HepG2 (cell line): Measurements from ENCODE around the gene ZBTB7A. TPM values are rescaled to one million over a fixed set of nuclear protein-coding genes. Genes with fewer than 3 reads are reported as not detected.
A peak's percentile ranks its signal among the peaks of the same experiment; 100 is the strongest.

Experiments
- ATF4 ChIP-seq, 2 experiments: fragments of 450-650 bp in 1 of 2; sonication (generic) in 1 of 2; formaldehyde crosslinking; IDR thresholded peaks; 2 replicates each; pipeline versions ENCODE4 v1.5.0 to v1.8.0; 2020 to 2022; ENCODE audit warnings: mild to moderate bottlenecking in 1 of 2, missing genetic modification reagents in 1 of 2
- ATRX ChIP-seq: sonication (generic); formaldehyde crosslinking; IDR thresholded peaks from 2 replicates; pipeline ENCODE4 v1.4.0; 2020; ENCODE audit warnings: missing genetic modification reagents, borderline replicate concordance
- FOXK2 ChIP-seq: fragments of 450-650 bp; IDR thresholded peaks from 2 replicates; pipeline ENCODE4 v1.6.1; 2016
- GTF3A ChIP-seq: sonication (generic); formaldehyde crosslinking; conservative IDR thresholded peaks from 2 replicates; pipeline ENCODE4 v1.4.0; 2020; ENCODE audit warnings: mild to moderate bottlenecking, missing genetic modification reagents
- MLX ChIP-seq: IDR thresholded peaks from 2 replicates; pipeline ENCODE4 v1.6.1; 2016
- MTF1 ChIP-seq: sonication (generic); formaldehyde crosslinking; IDR thresholded peaks from 2 replicates; pipeline ENCODE4 v1.5.0; 2020; ENCODE audit warnings: missing genetic modification reagents
- NCOA2 ChIP-seq: sonication (generic); formaldehyde crosslinking; IDR thresholded peaks from 2 replicates; pipeline ENCODE4 v1.8.0; 2022; ENCODE audit warnings: inconsistent platforms
- NFE2 ChIP-seq: sonication (generic); formaldehyde crosslinking; IDR thresholded peaks from 2 replicates; pipeline ENCODE4 v1.4.0; 2020; ENCODE audit warnings: missing genetic modification reagents
- PHF21A ChIP-seq: sonication (generic); formaldehyde crosslinking; IDR thresholded peaks from 2 replicates; pipeline ENCODE4 v1.5.0; 2020; ENCODE audit warnings: mild to moderate bottlenecking, missing genetic modification reagents
- SALL2 ChIP-seq: sonication (generic); formaldehyde crosslinking; IDR thresholded peaks from 2 replicates; pipeline ENCODE4 v1.8.1; 2023; ENCODE audit warnings: mild to moderate bottlenecking, missing genetic modification reagents, inconsistent platforms
- TBL1XR1 ChIP-seq: fragments of 150-350 bp; IDR thresholded peaks from 2 replicates; pipeline ENCODE4 v1.6.1; 2014; ENCODE audit warnings: borderline replicate concordance, low read length; ENCODE audit not compliant: partially characterized antibody
- TRIM24 ChIP-seq: sonication (generic); formaldehyde crosslinking; IDR thresholded peaks from 2 replicates; pipeline ENCODE4 v1.8.0; 2022; ENCODE audit warnings: mild to moderate bottlenecking, missing genetic modification reagents
- ZC3H4 ChIP-seq: sonication (generic); formaldehyde crosslinking; IDR thresholded peaks from 2 replicates; pipeline ENCODE4 v1.4.0; 2020; ENCODE audit warnings: missing genetic modification reagents, borderline replicate concordance
- ZMYM4 ChIP-seq: sonication (generic); formaldehyde crosslinking; IDR thresholded peaks from 2 replicates; pipeline ENCODE4 v1.8.1; 2023; ENCODE audit warnings: mild to moderate bottlenecking, missing genetic modification reagents
- ZNF33B ChIP-seq: sonication (generic); formaldehyde crosslinking; IDR thresholded peaks from 2 replicates; pipeline ENCODE4 v1.5.1; 2020; ENCODE audit warnings: mild to moderate bottlenecking, missing genetic modification reagents
- ZNF501 ChIP-seq: sonication (generic); formaldehyde crosslinking; IDR thresholded peaks from 2 replicates; pipeline ENCODE4 v1.5.1; 2020; ENCODE audit warnings: mild to moderate bottlenecking, moderate library complexity, missing genetic modification reagents
- ZNF850 ChIP-seq: sonication (generic); formaldehyde crosslinking; conservative IDR thresholded peaks from 2 replicates; pipeline ENCODE4 v1.9.0; 2021; ENCODE audit warnings: mild to moderate bottlenecking, missing genetic modification reagents
- polyA plus RNA-seq, 8 experiments: library from polyadenylated mRNA; depleted of rRNA in 3 of 8; stranded (reverse) in 7 of 8; unstranded in 1 of 8; fragments of >200 nt; fragmentation: Illumina TruSeq in 4 of 8; extraction: Trizol in 4 of 8; gene quantifications; 2 replicates each; pipeline versions ENCODE4 v1.2.1 to v1.2.3, GENCODE V29; 2011 to 2016; ENCODE audit warnings: low read depth in 4 of 8, missing spikeins in 1 of 8, mixed read lengths in 1 of 8; ENCODE audit not compliant: insufficient read depth in 1 of 8
- total RNA-seq, 5 experiments: library from RNA; depleted of rRNA; stranded (reverse); fragments of >200 nt; fragmentation: Illumina TruSeq; extraction: Trizol; gene quantifications; 2 replicates each; pipeline ENCODE4 v1.2.3, GENCODE V29; 2016; ENCODE audit warnings: low read depth in 1 of 5
- TF ChIP-seq, protein P1 (sequence below): sonication (generic); formaldehyde crosslinking; IDR thresholded peaks from 2 replicates; pipeline ENCODE4 v1.5.1; 2020; ENCODE audit warnings: mild to moderate bottlenecking, missing genetic modification reagents, borderline replicate concordance
- TF ChIP-seq, protein P2 (sequence below): sonication (generic); formaldehyde crosslinking; IDR thresholded peaks from 2 replicates; pipeline ENCODE4 v1.5.1; 2020; ENCODE audit warnings: mild to moderate bottlenecking, missing genetic modification reagents

The ZBTB7A gene
- total and polyA plus RNA-seq, 2 of the 13 experiments (the other 11 are each of a cell fraction or from before 2014, with no cell fraction given), result 3.6 to 4.0 TPM

DNA sequence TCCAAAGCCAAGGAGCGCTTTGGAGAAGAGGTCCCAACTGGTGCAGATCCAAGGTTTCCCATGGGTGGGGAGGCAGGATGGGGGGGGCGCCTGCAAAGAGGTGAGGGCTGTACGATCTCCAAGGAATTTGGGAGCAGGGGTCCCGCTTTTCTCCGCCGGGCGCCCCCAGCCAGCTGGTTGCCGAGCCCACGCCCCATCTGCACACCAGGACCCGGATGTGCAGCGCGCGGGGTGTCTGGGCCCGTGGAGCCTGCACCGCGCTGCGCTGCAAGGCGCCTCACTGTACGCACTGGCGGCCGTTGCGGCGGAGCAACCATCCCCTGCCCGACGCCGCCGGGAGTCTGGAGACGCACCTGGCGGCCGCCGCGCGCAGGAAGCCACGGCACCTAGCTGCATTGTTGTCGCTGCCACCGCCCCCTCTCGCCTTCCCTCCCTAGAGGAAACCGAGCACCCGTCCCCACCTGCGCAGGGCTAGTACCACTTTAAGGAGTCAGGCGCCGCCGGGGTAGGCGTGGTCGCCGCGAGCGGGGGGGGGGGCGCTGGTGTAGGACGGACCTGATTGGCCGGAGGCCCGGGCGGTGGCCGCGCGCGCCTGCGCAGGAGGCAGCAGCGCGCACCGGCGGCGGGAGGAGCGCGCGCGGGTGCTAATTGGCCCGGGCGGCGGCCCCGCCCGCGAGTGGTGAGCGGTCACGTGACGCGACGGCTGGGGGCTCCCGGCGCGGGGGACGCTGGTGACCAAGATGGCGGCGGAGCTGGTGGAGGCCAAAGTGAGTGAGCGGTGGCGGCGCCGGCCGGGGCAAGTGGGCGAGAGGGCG, 59.5 kb downstream of the ZBTB7A start, which contains the start of gene PIAS4 (continued):
- TF ChIP-seq, protein P1, sequence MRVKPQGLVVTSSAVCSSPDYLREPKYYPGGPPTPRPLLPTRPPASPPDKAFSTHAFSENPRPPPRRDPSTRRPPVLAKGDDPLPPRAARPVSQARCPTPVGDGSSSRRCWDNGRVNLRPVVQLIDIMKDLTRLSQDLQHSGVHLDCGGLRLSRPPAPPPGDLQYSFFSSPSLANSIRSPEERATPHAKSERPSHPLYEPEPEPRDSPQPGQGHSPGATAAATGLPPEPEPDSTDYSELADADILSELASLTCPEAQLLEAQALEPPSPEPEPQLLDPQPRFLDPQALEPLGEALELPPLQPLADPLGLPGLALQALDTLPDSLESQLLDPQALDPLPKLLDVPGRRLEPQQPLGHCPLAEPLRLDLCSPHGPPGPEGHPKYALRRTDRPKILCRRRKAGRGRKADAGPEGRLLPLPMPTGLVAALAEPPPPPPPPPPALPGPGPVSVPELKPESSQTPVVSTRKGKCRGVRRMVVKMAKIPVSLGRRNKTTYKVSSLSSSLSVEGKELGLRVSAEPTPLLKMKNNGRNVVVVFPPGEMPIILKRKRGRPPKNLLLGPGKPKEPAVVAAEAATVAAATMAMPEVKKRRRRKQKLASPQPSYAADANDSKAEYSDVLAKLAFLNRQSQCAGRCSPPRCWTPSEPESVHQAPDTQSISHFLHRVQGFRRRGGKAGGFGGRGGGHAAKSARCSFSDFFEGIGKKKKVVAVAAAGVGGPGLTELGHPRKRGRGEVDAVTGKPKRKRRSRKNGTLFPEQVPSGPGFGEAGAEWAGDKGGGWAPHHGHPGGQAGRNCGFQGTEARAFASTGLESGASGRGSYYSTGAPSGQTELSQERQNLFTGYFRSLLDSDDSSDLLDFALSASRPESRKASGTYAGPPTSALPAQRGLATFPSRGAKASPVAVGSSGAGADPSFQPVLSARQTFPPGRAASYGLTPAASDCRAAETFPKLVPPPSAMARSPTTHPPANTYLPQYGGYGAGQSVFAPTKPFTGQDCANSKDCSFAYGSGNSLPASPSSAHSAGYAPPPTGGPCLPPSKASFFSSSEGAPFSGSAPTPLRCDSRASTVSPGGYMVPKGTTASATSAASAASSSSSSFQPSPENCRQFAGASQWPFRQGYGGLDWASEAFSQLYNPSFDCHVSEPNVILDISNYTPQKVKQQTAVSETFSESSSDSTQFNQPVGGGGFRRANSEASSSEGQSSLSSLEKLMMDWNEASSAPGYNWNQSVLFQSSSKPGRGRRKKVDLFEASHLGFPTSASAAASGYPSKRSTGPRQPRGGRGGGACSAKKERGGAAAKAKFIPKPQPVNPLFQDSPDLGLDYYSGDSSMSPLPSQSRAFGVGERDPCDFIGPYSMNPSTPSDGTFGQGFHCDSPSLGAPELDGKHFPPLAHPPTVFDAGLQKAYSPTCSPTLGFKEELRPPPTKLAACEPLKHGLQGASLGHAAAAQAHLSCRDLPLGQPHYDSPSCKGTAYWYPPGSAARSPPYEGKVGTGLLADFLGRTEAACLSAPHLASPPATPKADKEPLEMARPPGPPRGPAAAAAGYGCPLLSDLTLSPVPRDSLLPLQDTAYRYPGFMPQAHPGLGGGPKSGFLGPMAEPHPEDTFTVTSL (CRISPR knock-in tag), result no peak
- no peak for TF ChIP-seq ATRX (CRISPR knock-in tag)
- peak; percentile 57; the same call in 1 of the 2 replicates for TF ChIP-seq ZMYM4
- no peak for TF ChIP-seq TRIM24 (CRISPR knock-in tag)
- no peak for TF ChIP-seq GTF3A (CRISPR knock-in tag)
- no peak for TF ChIP-seq NCOA2
- TF ChIP-seq MLX (CRISPR knock-in tag), result peak; percentile 22; the same call in 1 of the 2 replicates
- TF ChIP-seq FOXK2, result no peak
- no peak for TF ChIP-seq ZNF850 (CRISPR knock-in tag)
- TF ChIP-seq ZNF33B (CRISPR knock-in tag), result no peak
- TF ChIP-seq ATF4 (CRISPR knock-in tag; IDR thresholded peaks at IDR 0.05), result no peak
- TF ChIP-seq, protein P2, sequence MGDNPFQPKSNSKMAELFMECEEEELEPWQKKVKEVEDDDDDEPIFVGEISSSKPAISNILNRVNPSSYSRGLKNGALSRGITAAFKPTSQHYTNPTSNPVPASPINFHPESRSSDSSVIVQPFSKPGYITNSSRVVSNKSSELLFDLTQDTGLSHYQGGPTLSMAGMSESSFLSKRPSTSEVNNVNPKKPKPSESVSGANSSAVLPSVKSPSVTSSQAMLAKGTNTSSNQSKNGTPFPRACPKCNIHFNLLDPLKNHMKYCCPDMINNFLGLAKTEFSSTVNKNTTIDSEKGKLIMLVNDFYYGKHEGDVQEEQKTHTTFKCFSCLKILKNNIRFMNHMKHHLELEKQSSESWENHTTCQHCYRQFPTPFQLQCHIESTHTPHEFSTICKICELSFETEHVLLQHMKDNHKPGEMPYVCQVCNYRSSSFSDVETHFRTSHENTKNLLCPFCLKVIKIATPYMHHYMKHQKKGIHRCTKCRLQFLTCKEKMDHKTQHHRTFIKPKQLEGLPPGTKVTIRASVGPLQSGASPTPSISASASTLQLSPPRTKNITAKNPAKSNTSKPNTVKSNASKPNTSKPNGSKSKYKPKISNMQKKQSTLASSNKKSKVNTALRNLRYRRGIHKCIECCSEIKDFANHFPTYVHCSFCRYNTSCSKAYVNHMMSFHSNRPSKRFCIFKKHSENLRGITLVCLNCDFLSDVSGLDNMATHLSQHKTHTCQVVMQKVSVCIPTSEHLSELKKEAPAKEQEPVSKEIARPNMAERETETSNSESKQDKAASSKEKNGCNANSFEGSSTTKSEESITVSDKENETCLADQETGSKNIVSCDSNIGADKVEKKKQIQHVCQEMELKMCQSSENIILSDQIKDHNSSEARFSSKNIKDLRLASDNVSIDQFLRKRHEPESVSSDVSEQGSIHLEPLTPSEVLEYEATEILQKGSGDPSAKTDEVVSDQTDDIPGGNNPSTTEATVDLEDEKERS (CRISPR knock-in tag), result no peak
- peak; percentile 51; the same call in 1 of the 2 replicates for TF ChIP-seq ZNF501 (CRISPR knock-in tag)
- no peak for TF ChIP-seq MTF1 (CRISPR knock-in tag)
- TF ChIP-seq PHF21A, result peak; percentile 69
- no peak for TF ChIP-seq ZC3H4 (CRISPR knock-in tag)
- 0 out of 2 replicates have a peak, but pooled peaks have one; percentile 64 for TF ChIP-seq SALL2 (CRISPR knock-in tag)
- no peak for TF ChIP-seq NFE2 (CRISPR knock-in tag)
- TF ChIP-seq TBL1XR1, result peak; percentile 29
